B cell (primary cell): ENCODE data around the gene ANO9. TPM values are rescaled to one million over a fixed set of nuclear protein-coding genes. Genes with fewer than 3 reads are reported as not detected.
A peak's percentile ranks its signal among the peaks of the same experiment; 100 is the strongest.

Experiments
- ATAC-seq: fragments of 200-7000 bp; cut with Tn5 transposase; one replicate; pipeline ENCODE4 v1.10.0; 2021; ENCODE audit warnings: low read depth, mild to moderate bottlenecking, moderate number of reproducible peaks, moderate library complexity
- CTCF ChIA-PET: fragments of 350-600 bp; sonication (Branson Sonifier 250); formaldehyde crosslinking; loops from one replicate; lab custom pipeline; 2021; ENCODE audit warnings: antibody characterized with exemption, inconsistent platforms; lab: Charles Lee
- POLR2A ChIA-PET: fragments of 350-600 bp; sonication (Branson Sonifier 250); formaldehyde crosslinking; loops from one replicate; lab custom pipeline; 2021; ENCODE audit warnings: antibody characterized with exemption; lab: Charles Lee
- DNase-seq: peaks from one replicate; pipeline ENCODE4 v3.0.0; 2013
- H2AFZ ChIP-seq: 2 replicates; pipeline ENCODE4 v1.6.1; 2012; ENCODE audit warnings: mild to moderate bottlenecking, low read depth, low read length; ENCODE audit not compliant: insufficient read depth, poor library complexity, severe bottlenecking
- H3K27ac ChIP-seq, 2 donors: 1 replicate in 1 of 2; 2 replicates in 1 of 2; pipeline ENCODE4 v1.5.1; 2012 to 2013; ENCODE audit warnings: low read length in 2 of 2, mild to moderate bottlenecking in 2 of 2, moderate library complexity in 1 of 2
- H3K27me3 ChIP-seq, 4 experiments: fragments of 200-600 bp in 1 of 4; sonication (generic) in 1 of 4; replicated peaks in 1 of 4; 1 replicate in 2 of 4; 2 replicates in 2 of 4; pipeline versions ENCODE4 v1.6.1 to v1.7.0; 2013 to 2016; ENCODE audit warnings: low read length in 3 of 4, mild to moderate bottlenecking in 2 of 4, mixed read lengths in 1 of 4, moderate library complexity in 1 of 4; ENCODE audit not compliant: insufficient read depth in 4 of 4, control insufficient read depth in 3 of 4; ENCODE audit errors: control extremely low read depth in 1 of 4
- H3K36me3 ChIP-seq, 2 experiments: replicated peaks in 1 of 2; 1 replicate in 1 of 2; 2 replicates in 1 of 2; pipeline versions ENCODE4 v1.6.1 to v1.7.1; 2013; ENCODE audit warnings: low read length in 1 of 2; ENCODE audit not compliant: insufficient read depth in 2 of 2, control insufficient read depth in 1 of 2; ENCODE audit errors: control extremely low read depth in 1 of 2, extremely low read depth in 1 of 2
- H3K4me1 ChIP-seq, 2 donors: fragments of 200-600 bp in 1 of 2; sonication (generic) in 1 of 2; 1 replicate in 1 of 2; 2 replicates in 1 of 2; pipeline versions ENCODE4 v1.5.1 to v1.6.1; 2013 to 2017; ENCODE audit warnings: low read length in 2 of 2; ENCODE audit not compliant: control insufficient read depth in 2 of 2, insufficient read depth in 2 of 2
- H3K4me2 ChIP-seq: replicated peaks from 2 replicates; pipeline ENCODE3; 2012; ENCODE audit warnings: mild to moderate bottlenecking, low read depth, low read length; ENCODE audit not compliant: poor library complexity, severe bottlenecking
- H3K4me3 ChIP-seq, 5 experiments: fragments of 200-600 bp in 1 of 5; sonication (generic) in 1 of 5; 1 replicate in 3 of 5; 2 replicates in 2 of 5; pipeline versions ENCODE4 v1.5.1 to v1.7.0; 2011 to 2016; ENCODE audit warnings: low read length in 4 of 5, mild to moderate bottlenecking in 4 of 5, low read depth in 2 of 5, control low read depth in 1 of 5, moderate library complexity in 1 of 5; ENCODE audit not compliant: insufficient read depth in 1 of 5; ENCODE audit errors: control extremely low read depth in 1 of 5, extremely low read depth in 1 of 5
- H3K79me2 ChIP-seq: fragments of 200-600 bp; sonication (generic); one replicate; pipeline ENCODE4 v1.6.0; 2016; ENCODE audit warnings: low read length; ENCODE audit not compliant: control insufficient read depth, insufficient read depth
- H3K9ac ChIP-seq: fragments of 200-600 bp; sonication (generic); 2 replicates; pipeline ENCODE4 v1.6.1; 2017; ENCODE audit warnings: mild to moderate bottlenecking, low read length, moderate library complexity
- H3K9me3 ChIP-seq, 3 donors: one replicate each; pipeline versions ENCODE4 v1.6.1 to v1.7.1; 2013; ENCODE audit warnings: low read length in 2 of 3; ENCODE audit not compliant: control insufficient read depth in 2 of 3, insufficient read depth in 1 of 3; ENCODE audit errors: control extremely low read depth in 1 of 3
- H4K20me1 ChIP-seq: 2 replicates; pipeline ENCODE4 v1.6.0; 2012; ENCODE audit warnings: mild to moderate bottlenecking, low read length; ENCODE audit not compliant: insufficient read depth, control insufficient read depth, poor library complexity, severe bottlenecking
- H3K27ac Mint-ChIP-seq: one replicate; pipeline ENCODE4 v1.8.0; 2021; ENCODE audit warnings: mixed read lengths
- H3K27me3 Mint-ChIP-seq: one replicate; pipeline ENCODE4 v1.8.0; 2021; ENCODE audit warnings: mixed read lengths
- H3K4me1 Mint-ChIP-seq: one replicate; pipeline ENCODE4 v1.8.0; 2021; ENCODE audit warnings: mixed read lengths
- H3K4me3 Mint-ChIP-seq: one replicate; pipeline ENCODE4 v1.8.0; 2021; ENCODE audit warnings: mixed read lengths
- H3K9me3 Mint-ChIP-seq: one replicate; pipeline ENCODE4 v1.8.0; 2022; ENCODE audit warnings: mixed read lengths; ENCODE audit not compliant: insufficient read depth
- CTCF ChIP-seq: fragments of 200-600 bp; IDR thresholded peaks from one replicate; pipeline ENCODE4 v1.8.0; 2022; ENCODE audit warnings: antibody characterized with exemption, mild to moderate bottlenecking
- EZH2 ChIP-seq: IDR thresholded peaks from 2 replicates; pipeline ENCODE4 v1.6.1; 2012; ENCODE audit warnings: borderline replicate concordance, low read depth, mild to moderate bottlenecking, moderate library complexity, low read length; ENCODE audit not compliant: insufficient read depth, poor library complexity, severe bottlenecking
- WGBS: methylation state at CpG from one replicate; pipeline ENCODE4 v1.1.5; 2013; ENCODE audit warnings: missing lambda C conversion rate; ENCODE audit not compliant: insufficient coverage; 5-methylcytosine and 5-hydroxymethylcytosine counted together
- intact Hi-C: fragments of 100-400 bp; cut with micrococcal nuclease; formaldehyde crosslinking; loops from one replicate; pipeline ENCODE4 v1.10.0; 2022
- polyA plus RNA-seq: library from polyadenylated mRNA; depleted of rRNA; stranded (reverse); fragments of >200 nt; gene quantifications from 2 replicates; pipeline ENCODE4 v1.2.3, GENCODE V29; 2012
- total RNA-seq, 2 donors: library from RNA; stranded (reverse); fragments of 120-200 nt in 1 of 2; gene quantifications; 1 replicate in 1 of 2; 2 replicates in 1 of 2; pipeline versions ENCODE4 v1.2.3 to v1.2.4, GENCODE V29; 2013 to 2022

Gene ANO9
- total and polyA plus RNA-seq, 2 donors (not counting 1 experiment from before 2014, with no cell fraction given) = 62.0 to 107 TPM

DNA sequence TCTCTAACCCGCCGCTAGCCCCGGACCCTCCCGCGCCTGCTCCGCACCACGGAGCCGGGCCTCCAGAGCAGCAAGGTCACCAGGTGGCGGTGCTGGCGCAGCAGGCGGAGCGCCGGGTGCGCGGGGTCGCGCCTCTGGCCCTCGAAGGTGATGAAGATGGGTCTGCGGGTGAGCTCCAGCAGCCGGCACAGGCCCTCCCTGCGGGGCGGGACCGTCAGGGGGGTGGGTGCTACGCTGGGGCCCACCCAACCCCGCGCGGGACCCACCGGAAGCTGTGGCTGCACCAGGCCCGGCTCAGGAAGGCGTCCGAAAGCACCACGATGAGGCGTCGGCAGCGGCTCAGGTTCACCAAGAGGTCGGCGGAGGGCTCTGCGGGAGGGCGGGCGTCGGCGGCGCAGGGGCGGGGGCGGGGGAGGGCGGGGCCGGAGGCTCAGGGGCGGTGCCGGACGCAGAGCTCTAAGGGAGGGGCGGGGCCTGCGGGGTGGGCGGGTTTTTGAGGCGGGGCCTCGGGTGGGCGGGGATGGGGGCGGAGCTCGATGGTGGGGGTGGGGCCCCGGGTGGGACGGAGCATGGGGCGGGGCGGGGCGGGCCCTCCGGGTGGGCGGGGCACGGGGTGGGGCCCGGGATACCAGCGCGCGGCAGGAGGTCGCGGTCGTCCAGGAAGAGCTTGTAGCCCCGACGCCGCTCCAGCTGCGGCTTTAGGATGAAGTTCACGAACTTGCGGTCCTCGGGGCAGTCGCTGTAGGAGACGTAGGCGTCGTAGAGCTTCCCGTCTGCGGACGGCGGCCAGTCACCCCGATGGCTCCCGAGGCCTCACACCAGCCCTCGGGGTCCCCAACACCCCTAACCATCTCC lies 34.8 kb downstream of the ANO9 start:
- peak overlapping the region in 4 of 5 experiments; percentile 40 to 63 (median 54) for H3K4me3 ChIP-seq
- H3K79me2 ChIP-seq = no peaks in the 10 kb centered on the region
- H4K20me1 ChIP-seq = peaks cover 10% of the 10 kb centered on the region
- ChIA-PET POLR2A (interaction anchor here (0.6 to 2.2 kb wide), 13 partner anchors 8 to 976 kb away, joined by 3 to 23 read pairs (median 6); partner anchors contain the start of genes BET1L, HRAS, LRRC56 and PHRF1), CTCF (interaction anchor here (0.7 to 3.0 kb wide), 11 partner anchors 8 to 399 kb away, joined by 3 to 34 read pairs (median 3); partner anchors contain the start of genes BET1L, LRRC56, PTDSS2 and RIC8A)
- ATAC-seq = peak; percentile 83
- peak overlapping the region; percentile 71 for H3K9ac ChIP-seq
- H3K4me2 ChIP-seq = peak overlapping the region; percentile 97
- peaks cover 7 to 19% of the 10 kb centered on the region in 2 donors for H3K4me1 ChIP-seq
- Mint-ChIP-seq H3K27me3 (no peaks in the 10 kb centered on the region), H3K4me1 (peaks cover 7% of the 10 kb centered on the region), H3K9me3 (no peaks in the 10 kb centered on the region), H3K4me3 (peak overlapping the region; percentile 63), H3K27ac (peak overlapping the region; percentile 56)
- H3K36me3 ChIP-seq = no peaks in the 10 kb centered on the region
- peaks cover 0 to 6% (median 0%) of the 10 kb centered on the region in 3 donors for H3K9me3 ChIP-seq
- 6% methylated on average over 68 of the region's 91 CpGs for WGBS
- intact Hi-C loops = loop anchor here (1.0 kb wide), 2 partner anchors 41 to 200 kb away; partner anchors contain the start of genes BET1L and RIC8A
- H3K27me3 ChIP-seq = peaks cover 0 to 11% (median 0%) of the 10 kb centered on the region in 4 experiments
- TF ChIP-seq CTCF (no peak), EZH2 (no peak)
- DNase-seq = peak; percentile 94
- peak overlapping the region; percentile 25 to 67 for H3K27ac ChIP-seq
- H2AFZ ChIP-seq = peak overlapping the region; percentile 68
